RWPE1 (cell line): ENCODE data around the gene SYT8.

ENCODE experiments used
- CTCF ChIA-PET: fragments of 350-600 bp; sonication (Branson Sonifier 250); formaldehyde crosslinking; extraction: SDS; loops from one replicate; lab custom pipeline; 2021; lab: Yijun Ruan, JAX
- POLR2A ChIA-PET: fragments of 400-600 bp; formaldehyde crosslinking; extraction: SDS; loops from one replicate; lab custom pipeline; 2020; ENCODE audit warnings: antibody characterized with exemption; ENCODE audit not compliant: low non-redundant PET; lab: Yijun Ruan, JAX
- DNase-seq: peaks from one replicate; pipeline ENCODE4 v3.0.0; 2012; ENCODE audit warnings: low spot score
- H3K27ac ChIP-seq: fragments of 450-650 bp; 2 replicates; pipeline ENCODE4 v1.5.1; 2017
- CTCF ChIP-seq: fragments of 450-650 bp; conservative IDR thresholded peaks from 2 replicates; pipeline ENCODE4 v1.5.1; 2017; ENCODE audit warnings: low read depth, mild to moderate bottlenecking

The SYT8 gene

GRCh38 chr11:1852877-1853276, 18.1 kb downstream of the SYT8 start, which contains the start of gene LSP1:
Gene LSP1, plus strand, starts transcription at chr11:1853084. Its CDS starts 61 bp downstream, at chr11:1853145.
- POLR2A ChIA-PET: no interaction called here
- H3K27ac ChIP-seq: peak within 1 kb of the TSS; percentile 1; the same call in 1 of the 2 replicates
- DNase-seq: no peak
- CTCF ChIA-PET: interaction anchor here (0.6 to 1.1 kb wide), 2 partner anchors 16 to 29 kb away, joined by 3 to 4 read pairs; no protein-coding TSS in a partner anchor
- no peak for TF ChIP-seq CTCF

- CTCF ChIA-PET: interaction anchor here (0.6 kb wide), 1 partner anchor 17 kb away, joined by 4 read pairs; no protein-coding TSS in a partner anchor
- no peak for DNase-seq
- no peak for TF ChIP-seq CTCF
- peak overlapping the region; percentile 1; the same call in 1 of the 2 replicates for H3K27ac ChIP-seq
- POLR2A ChIA-PET: no interaction called here
Observed at GRCh38 chr11:1853376-1854131, 18.8 kb downstream of the SYT8 start.

GRCh38 chr11:1854132-1854948, 19.6 kb downstream of the SYT8 start:
- no peak for DNase-seq
- ChIA-PET CTCF (no interaction called here), POLR2A (no interaction called here)
- peak overlapping the region; percentile 1; the same call in 1 of the 2 replicates for H3K27ac ChIP-seq
- TF ChIP-seq CTCF: no peak

- DNase-seq: no peak
- CTCF ChIA-PET: interaction anchor here (0.5 to 1.3 kb wide), 3 partner anchors 8 to 227 kb away, joined by 3 to 4 read pairs (median 3); no protein-coding TSS in a partner anchor
- H3K27ac ChIP-seq: peak overlapping the region; percentile 19
- POLR2A ChIA-PET: no interaction called here
- TF ChIP-seq CTCF: no peak
Observed at GRCh38 chr11:1854949-1855885, 20.4 kb downstream of the SYT8 start.

- ChIA-PET POLR2A (no interaction called here), CTCF (interaction anchor here (0.5 to 1.3 kb wide), 3 partner anchors 9 to 228 kb away, joined by 3 to 4 read pairs (median 3); no protein-coding TSS in a partner anchor)
- no peak for TF ChIP-seq CTCF
- DNase-seq: no peak
- peak overlapping the region; percentile 19 for H3K27ac ChIP-seq
Observed at GRCh38 chr11:1855886-1856265, 21.1 kb downstream of the SYT8 start.
